Measurements from ENCODE around the gene BBX.

DNA sequence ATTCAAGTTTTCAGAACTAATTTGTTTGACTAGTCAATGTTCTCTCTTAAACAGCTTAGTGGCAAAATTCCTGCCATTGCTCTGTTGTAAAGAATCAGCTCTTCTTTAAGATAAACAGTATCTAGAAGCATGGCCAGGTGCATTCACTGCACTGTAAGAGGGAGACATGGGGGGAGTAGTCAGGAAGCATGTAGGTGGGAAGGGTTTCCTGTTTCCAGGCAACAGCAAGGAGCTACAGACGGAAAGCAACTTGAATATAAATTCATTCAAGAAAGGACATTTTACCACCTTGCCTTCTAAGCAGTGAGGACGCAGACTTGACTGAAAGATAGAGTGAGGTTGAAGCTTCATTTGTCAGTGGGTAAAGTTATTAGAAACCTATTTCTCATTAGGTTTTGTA is 55.3 kb downstream of the BBX start:
- TF ChIP-seq RAD21 (IDR thresholded peaks at IDR 0.05) (no peak), CTCF (IDR thresholded peaks at IDR 0.05; ENCODE audit: low read depth, low read length, missing input control) (no peak), JUND (IDR thresholded peaks at IDR 0.05) (no peak), REST (IDR thresholded peaks at IDR 0.05) (no peak), YY1 (IDR thresholded peaks at IDR 0.05) (no peak), TAF1 (conservative IDR thresholded peaks at IDR 0.05) (no peak), FOXA2 (IDR thresholded peaks at IDR 0.05) (no peak), SP1 (IDR thresholded peaks at IDR 0.05) (no peak), GABPA (IDR thresholded peaks at IDR 0.05 in 1 of 2, conservative IDR thresholded peaks at IDR 0.05 in 1 of 2) (no peak), EGR1 (IDR thresholded peaks at IDR 0.05; ENCODE audit: low read depth in 2 of 2) (no peak), ZBTB33 (IDR thresholded peaks at IDR 0.05) (no peak), RXRA (IDR thresholded peaks at IDR 0.05) (no peak)
- TF ChIP-seq, protein P1, sequence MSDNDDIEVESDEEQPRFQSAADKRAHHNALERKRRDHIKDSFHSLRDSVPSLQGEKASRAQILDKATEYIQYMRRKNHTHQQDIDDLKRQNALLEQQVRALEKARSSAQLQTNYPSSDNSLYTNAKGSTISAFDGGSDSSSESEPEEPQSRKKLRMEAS (IDR thresholded peaks at IDR 0.05): no peak
- TF ChIP-seq, protein P2, sequence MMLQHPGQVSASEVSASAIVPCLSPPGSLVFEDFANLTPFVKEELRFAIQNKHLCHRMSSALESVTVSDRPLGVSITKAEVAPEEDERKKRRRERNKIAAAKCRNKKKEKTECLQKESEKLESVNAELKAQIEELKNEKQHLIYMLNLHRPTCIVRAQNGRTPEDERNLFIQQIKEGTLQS (IDR thresholded peaks at IDR 0.05): no peak
